WTC11 (cell line): ENCODE data around the gene ALOX15. TPM values are rescaled to one million over a fixed set of nuclear protein-coding genes. Genes with fewer than 3 reads are reported as not detected.
A peak's percentile ranks its signal among the peaks of the same experiment; 100 is the strongest.

Source experiments
- ATAC-seq: fragments of 200-7000 bp; cut with Tn5 transposase; 2 replicates; pipeline ENCODE4 v1.10.0; 2021; ENCODE audit warnings: mild to moderate bottlenecking, moderate library complexity
- CTCF ChIA-PET: fragments of 300-600 bp; sonication (Branson Sonifier 250); formaldehyde crosslinking; loops from one replicate; lab custom pipeline; 2021; ENCODE audit warnings: antibody characterized with exemption; lab: Charles Lee
- POLR2A ChIA-PET: fragments of 350-600 bp; sonication (Branson Sonifier 250); formaldehyde crosslinking; loops from one replicate; lab custom pipeline; 2021; ENCODE audit warnings: antibody characterized with exemption; lab: Charles Lee
- DNase-seq: peaks from one replicate; pipeline ENCODE4 v3.0.0; 2021; ENCODE audit warnings: low spot score
- H3K27ac Mint-ChIP-seq: 2 replicates; pipeline ENCODE4 v1.8.0; 2021; ENCODE audit warnings: mixed read lengths
- H3K27me3 Mint-ChIP-seq: 2 replicates; pipeline ENCODE4 v1.8.0; 2021; ENCODE audit warnings: low read depth, mild to moderate bottlenecking, moderate library complexity, mixed read lengths
- H3K36me3 Mint-ChIP-seq: 2 replicates; pipeline ENCODE4 v1.8.0; 2021; ENCODE audit warnings: mixed read lengths
- H3K4me1 Mint-ChIP-seq: 2 replicates; pipeline ENCODE4 v1.8.0; 2022; ENCODE audit warnings: mixed read lengths
- H3K4me3 Mint-ChIP-seq: 2 replicates; pipeline ENCODE4 v1.8.0; 2021; ENCODE audit warnings: mild to moderate bottlenecking, moderate library complexity, mixed read lengths
- H3K9me3 Mint-ChIP-seq: 2 replicates; pipeline ENCODE4 v1.8.0; 2021; ENCODE audit warnings: mixed read lengths
- ESRRA ChIP-seq: sonication (generic); formaldehyde crosslinking; IDR thresholded peaks from 2 replicates; pipeline ENCODE4 v1.8.1; 2022; ENCODE audit warnings: mild to moderate bottlenecking, missing genetic modification reagents, borderline replicate concordance
- ETV6 ChIP-seq: sonication (generic); formaldehyde crosslinking; IDR thresholded peaks from 2 replicates; pipeline ENCODE4 v1.8.1; 2022; ENCODE audit warnings: mild to moderate bottlenecking, missing genetic modification reagents
- FOXK1 ChIP-seq: sonication (generic); formaldehyde crosslinking; IDR thresholded peaks from 2 replicates; pipeline ENCODE4 v1.8.0; 2022; ENCODE audit warnings: mild to moderate bottlenecking, moderate library complexity, missing genetic modification reagents
- FOXP1 ChIP-seq: sonication (generic); formaldehyde crosslinking; IDR thresholded peaks from 2 replicates; pipeline ENCODE4 v1.8.0; 2022; ENCODE audit warnings: missing genetic modification reagents, mild to moderate bottlenecking, moderate library complexity, borderline replicate concordance
- GRHL2 ChIP-seq: fragments of 250-450 bp; sonication (Bioruptor Pico); IDR thresholded peaks from 2 replicates; pipeline ENCODE4 v1.8.0; 2022; ENCODE audit warnings: mild to moderate bottlenecking, moderate library complexity; ENCODE audit not compliant: insufficient replicate concordance, severe bottlenecking
- JUN ChIP-seq: sonication (generic); formaldehyde crosslinking; IDR thresholded peaks from 2 replicates; pipeline ENCODE4 v1.8.0; 2023; ENCODE audit warnings: mild to moderate bottlenecking, missing genetic modification reagents
- KAT7 ChIP-seq: sonication (generic); formaldehyde crosslinking; IDR thresholded peaks from 2 replicates; pipeline ENCODE4 v1.8.1; 2023; ENCODE audit warnings: missing genetic modification reagents, mild to moderate bottlenecking, borderline replicate concordance
- NFYB ChIP-seq: sonication (generic); formaldehyde crosslinking; conservative IDR thresholded peaks from 2 replicates; pipeline ENCODE4 v1.8.0; 2022; ENCODE audit warnings: low read depth, missing genetic modification reagents
- OVOL2 ChIP-seq: fragments of 250-450 bp; sonication (Bioruptor Pico); IDR thresholded peaks from 2 replicates; pipeline ENCODE4 v1.9.0; 2021; ENCODE audit warnings: mild to moderate bottlenecking, borderline replicate concordance
- TCF7 ChIP-seq: sonication (generic); formaldehyde crosslinking; IDR thresholded peaks from 2 replicates; pipeline ENCODE4 v1.8.0; 2022; ENCODE audit warnings: mild to moderate bottlenecking, low read depth, missing genetic modification reagents, moderate library complexity
- TEAD1 ChIP-seq: sonication (generic); formaldehyde crosslinking; IDR thresholded peaks from 2 replicates; pipeline ENCODE4 v1.8.0; 2022; ENCODE audit warnings: mild to moderate bottlenecking, missing genetic modification reagents
- TEAD4 ChIP-seq: sonication (generic); formaldehyde crosslinking; IDR thresholded peaks from 2 replicates; pipeline ENCODE4 v1.8.0; 2022; ENCODE audit warnings: mild to moderate bottlenecking, missing genetic modification reagents
- total RNA-seq: library from RNA; stranded (reverse); gene quantifications from 3 replicates; pipeline ENCODE4 v1.2.3, GENCODE V29; 2021
- TF ChIP-seq, protein P1 (sequence below): fragments of 250-450 bp; sonication (Bioruptor Pico); IDR thresholded peaks from 2 replicates; pipeline ENCODE4 v1.9.0; 2021; ENCODE audit warnings: mild to moderate bottlenecking, borderline replicate concordance
- TF ChIP-seq, protein P2 (sequence below): sonication (generic); formaldehyde crosslinking; IDR thresholded peaks from 2 replicates; pipeline ENCODE4 v1.8.0; 2023; ENCODE audit warnings: mild to moderate bottlenecking, missing genetic modification reagents
- TF ChIP-seq, protein P3 (sequence below): sonication (generic); formaldehyde crosslinking; IDR thresholded peaks from 2 replicates; pipeline ENCODE4 v1.8.1; 2022; ENCODE audit warnings: low read depth, mild to moderate bottlenecking, moderate library complexity, missing genetic modification reagents, borderline replicate concordance
- TF ChIP-seq, protein P4 (sequence below): sonication (generic); formaldehyde crosslinking; IDR thresholded peaks from 2 replicates; pipeline ENCODE4 v1.8.1; 2023; ENCODE audit warnings: mild to moderate bottlenecking, missing genetic modification reagents
- TF ChIP-seq, protein P5 (sequence below): sonication (generic); formaldehyde crosslinking; IDR thresholded peaks from 2 replicates; pipeline ENCODE4 v1.8.1; 2023; ENCODE audit warnings: mild to moderate bottlenecking, moderate library complexity, missing genetic modification reagents
- TF ChIP-seq, protein P6 (sequence below): sonication (generic); formaldehyde crosslinking; IDR thresholded peaks from 2 replicates; pipeline ENCODE4 v1.8.1; 2023; ENCODE audit warnings: mild to moderate bottlenecking, missing genetic modification reagents, moderate library complexity
- TF ChIP-seq, protein P7 (sequence below): sonication (generic); formaldehyde crosslinking; IDR thresholded peaks from 2 replicates; pipeline ENCODE4 v1.8.1; 2022; ENCODE audit warnings: mild to moderate bottlenecking, moderate library complexity, missing genetic modification reagents

ALOX15 gene
- total RNA-seq, 1 experiment from 2014 or later: 0.50 TPM

DNA sequence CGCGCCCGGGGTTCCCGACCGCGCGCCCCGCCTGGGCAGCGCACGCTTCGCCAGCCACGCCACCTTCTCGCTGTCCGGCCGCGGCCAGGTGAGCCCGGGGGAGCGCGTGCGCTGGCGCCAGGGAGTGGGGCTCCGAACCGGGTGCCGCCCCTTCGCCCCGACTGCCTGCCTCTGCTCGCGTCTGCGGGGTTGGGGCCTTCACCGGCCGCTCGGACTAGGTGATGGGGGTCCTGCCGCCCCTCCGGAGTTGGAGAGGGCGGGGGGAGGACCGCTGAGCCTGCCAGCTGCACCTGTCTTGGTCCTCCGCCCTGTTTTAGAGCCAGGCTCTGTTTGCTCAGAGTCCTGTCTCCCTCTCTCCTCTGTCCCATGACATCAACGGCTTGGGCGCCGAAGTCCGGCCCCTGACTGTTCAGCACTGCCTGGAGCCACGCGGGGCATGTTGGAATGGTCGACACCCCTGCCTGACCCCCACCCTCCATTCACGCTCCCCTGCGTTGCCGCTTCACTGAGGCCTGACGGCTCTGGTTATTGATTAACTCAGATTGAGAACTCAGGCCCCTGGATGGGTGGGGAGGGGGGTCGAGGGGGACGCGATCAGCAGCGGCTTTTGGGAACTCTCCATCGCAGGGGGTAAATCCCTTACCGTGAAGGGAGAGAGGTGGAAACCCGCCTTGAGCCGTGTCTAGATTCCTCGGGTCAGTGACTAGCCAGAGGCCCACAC is 56.4 kb downstream of the ALOX15 start (continued):
- TF ChIP-seq, protein P1, sequence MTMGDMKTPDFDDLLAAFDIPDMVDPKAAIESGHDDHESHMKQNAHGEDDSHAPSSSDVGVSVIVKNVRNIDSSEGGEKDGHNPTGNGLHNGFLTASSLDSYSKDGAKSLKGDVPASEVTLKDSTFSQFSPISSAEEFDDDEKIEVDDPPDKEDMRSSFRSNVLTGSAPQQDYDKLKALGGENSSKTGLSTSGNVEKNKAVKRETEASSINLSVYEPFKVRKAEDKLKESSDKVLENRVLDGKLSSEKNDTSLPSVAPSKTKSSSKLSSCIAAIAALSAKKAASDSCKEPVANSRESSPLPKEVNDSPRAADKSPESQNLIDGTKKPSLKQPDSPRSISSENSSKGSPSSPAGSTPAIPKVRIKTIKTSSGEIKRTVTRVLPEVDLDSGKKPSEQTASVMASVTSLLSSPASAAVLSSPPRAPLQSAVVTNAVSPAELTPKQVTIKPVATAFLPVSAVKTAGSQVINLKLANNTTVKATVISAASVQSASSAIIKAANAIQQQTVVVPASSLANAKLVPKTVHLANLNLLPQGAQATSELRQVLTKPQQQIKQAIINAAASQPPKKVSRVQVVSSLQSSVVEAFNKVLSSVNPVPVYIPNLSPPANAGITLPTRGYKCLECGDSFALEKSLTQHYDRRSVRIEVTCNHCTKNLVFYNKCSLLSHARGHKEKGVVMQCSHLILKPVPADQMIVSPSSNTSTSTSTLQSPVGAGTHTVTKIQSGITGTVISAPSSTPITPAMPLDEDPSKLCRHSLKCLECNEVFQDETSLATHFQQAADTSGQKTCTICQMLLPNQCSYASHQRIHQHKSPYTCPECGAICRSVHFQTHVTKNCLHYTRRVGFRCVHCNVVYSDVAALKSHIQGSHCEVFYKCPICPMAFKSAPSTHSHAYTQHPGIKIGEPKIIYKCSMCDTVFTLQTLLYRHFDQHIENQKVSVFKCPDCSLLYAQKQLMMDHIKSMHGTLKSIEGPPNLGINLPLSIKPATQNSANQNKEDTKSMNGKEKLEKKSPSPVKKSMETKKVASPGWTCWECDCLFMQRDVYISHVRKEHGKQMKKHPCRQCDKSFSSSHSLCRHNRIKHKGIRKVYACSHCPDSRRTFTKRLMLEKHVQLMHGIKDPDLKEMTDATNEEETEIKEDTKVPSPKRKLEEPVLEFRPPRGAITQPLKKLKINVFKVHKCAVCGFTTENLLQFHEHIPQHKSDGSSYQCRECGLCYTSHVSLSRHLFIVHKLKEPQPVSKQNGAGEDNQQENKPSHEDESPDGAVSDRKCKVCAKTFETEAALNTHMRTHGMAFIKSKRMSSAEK (CRISPR knock-in tag): no peak
- TF ChIP-seq, protein P2, sequence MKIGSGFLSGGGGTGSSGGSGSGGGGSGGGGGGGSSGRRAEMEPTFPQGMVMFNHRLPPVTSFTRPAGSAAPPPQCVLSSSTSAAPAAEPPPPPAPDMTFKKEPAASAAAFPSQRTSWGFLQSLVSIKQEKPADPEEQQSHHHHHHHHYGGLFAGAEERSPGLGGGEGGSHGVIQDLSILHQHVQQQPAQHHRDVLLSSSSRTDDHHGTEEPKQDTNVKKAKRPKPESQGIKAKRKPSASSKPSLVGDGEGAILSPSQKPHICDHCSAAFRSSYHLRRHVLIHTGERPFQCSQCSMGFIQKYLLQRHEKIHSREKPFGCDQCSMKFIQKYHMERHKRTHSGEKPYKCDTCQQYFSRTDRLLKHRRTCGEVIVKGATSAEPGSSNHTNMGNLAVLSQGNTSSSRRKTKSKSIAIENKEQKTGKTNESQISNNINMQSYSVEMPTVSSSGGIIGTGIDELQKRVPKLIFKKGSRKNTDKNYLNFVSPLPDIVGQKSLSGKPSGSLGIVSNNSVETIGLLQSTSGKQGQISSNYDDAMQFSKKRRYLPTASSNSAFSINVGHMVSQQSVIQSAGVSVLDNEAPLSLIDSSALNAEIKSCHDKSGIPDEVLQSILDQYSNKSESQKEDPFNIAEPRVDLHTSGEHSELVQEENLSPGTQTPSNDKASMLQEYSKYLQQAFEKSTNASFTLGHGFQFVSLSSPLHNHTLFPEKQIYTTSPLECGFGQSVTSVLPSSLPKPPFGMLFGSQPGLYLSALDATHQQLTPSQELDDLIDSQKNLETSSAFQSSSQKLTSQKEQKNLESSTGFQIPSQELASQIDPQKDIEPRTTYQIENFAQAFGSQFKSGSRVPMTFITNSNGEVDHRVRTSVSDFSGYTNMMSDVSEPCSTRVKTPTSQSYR: no peak
- TF ChIP-seq NFYB (CRISPR knock-in tag) (peak; percentile 14; the same call in 1 of the 2 replicates), FOXK1 (CRISPR knock-in tag) (no peak), JUN (no peak), FOXP1 (no peak; the same call in none of the 2 replicates)
- TF ChIP-seq, protein P3, sequence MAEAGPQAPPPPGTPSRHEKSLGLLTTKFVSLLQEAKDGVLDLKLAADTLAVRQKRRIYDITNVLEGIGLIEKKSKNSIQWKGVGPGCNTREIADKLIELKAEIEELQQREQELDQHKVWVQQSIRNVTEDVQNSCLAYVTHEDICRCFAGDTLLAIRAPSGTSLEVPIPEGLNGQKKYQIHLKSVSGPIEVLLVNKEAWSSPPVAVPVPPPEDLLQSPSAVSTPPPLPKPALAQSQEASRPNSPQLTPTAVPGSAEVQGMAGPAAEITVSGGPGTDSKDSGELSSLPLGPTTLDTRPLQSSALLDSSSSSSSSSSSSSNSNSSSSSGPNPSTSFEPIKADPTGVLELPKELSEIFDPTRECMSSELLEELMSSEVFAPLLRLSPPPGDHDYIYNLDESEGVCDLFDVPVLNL (CRISPR knock-in tag): 0 out of 2 replicates have a peak, but pooled peaks have one; percentile 28
- TF ChIP-seq, protein P4, sequence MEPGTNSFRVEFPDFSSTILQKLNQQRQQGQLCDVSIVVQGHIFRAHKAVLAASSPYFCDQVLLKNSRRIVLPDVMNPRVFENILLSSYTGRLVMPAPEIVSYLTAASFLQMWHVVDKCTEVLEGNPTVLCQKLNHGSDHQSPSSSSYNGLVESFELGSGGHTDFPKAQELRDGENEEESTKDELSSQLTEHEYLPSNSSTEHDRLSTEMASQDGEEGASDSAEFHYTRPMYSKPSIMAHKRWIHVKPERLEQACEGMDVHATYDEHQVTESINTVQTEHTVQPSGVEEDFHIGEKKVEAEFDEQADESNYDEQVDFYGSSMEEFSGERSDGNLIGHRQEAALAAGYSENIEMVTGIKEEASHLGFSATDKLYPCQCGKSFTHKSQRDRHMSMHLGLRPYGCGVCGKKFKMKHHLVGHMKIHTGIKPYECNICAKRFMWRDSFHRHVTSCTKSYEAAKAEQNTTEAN (CRISPR knock-in tag): peak; percentile 28; the same call in 1 of the 2 replicates

DNA sequence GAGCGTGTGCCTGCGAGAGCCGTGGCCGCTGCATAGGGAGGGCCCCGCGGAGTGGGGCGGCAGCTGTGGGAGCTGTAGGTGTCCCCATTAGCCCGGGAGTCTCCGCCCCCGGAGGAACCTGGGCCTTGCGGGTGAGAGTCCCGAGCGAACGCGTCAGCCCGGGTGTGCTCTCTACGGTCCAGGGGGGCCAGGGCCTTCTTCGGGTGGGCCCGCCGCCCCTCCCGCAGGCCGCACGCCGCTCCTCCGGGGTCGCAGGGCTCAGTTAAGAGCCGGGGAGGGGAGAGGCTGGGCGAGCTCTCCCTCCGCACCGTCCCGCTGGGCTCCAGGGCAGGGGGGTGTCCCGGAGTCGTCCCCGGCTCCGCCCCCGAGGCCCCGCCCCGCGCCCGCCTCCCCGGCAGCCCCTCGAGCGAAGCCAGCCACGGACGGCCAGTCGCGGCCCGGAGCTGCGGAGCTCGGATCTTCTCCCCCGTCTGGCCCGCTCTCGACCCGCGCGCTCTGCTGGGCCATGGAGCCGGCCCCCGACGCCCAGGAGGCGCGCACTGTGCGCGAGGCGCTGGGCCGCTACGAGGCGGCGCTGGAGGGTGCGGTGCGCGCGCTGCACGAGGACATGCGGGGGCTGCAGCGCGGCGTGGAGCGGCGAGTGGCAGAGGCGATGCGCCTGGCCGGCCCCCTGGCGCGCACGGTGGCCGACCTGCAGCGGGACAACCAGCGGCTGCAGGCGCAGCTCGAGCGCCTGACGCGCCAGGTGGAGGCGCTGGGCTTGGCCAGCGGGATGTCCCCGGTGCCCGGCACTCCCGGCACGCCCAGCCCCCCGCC is 57.2 kb downstream of the ALOX15 start, which contains the start of gene SMTNL2:
TSS of gene SMTNL2 (plus strand) at position 429 of the 816 bp plus-strand sequence. CDS start at position 506, 77 bp downstream.
- no peak within 1 kb of the TSS for H3K27ac Mint-ChIP-seq
- DNase-seq (peak; percentile 63), ATAC-seq (peak; percentile 49)
- ChIA-PET POLR2A (no interaction called here), CTCF (interaction anchor here (0.5 to 2.7 kb wide), 9 partner anchors 10 to 451 kb away, joined by 3 to 35 read pairs (median 4); partner anchors contain the start of gene GGT6)
- H3K9me3 Mint-ChIP-seq: no peaks in the 10 kb centered on the region
- H3K27me3 Mint-ChIP-seq: peaks cover 40% of the 10 kb centered on the region
- peak within 1 kb of the TSS; percentile 86 for H3K4me3 Mint-ChIP-seq
- peaks cover 22% of the 10 kb centered on the region for H3K4me1 Mint-ChIP-seq
- no peaks in the 10 kb centered on the region for H3K36me3 Mint-ChIP-seq
- TF ChIP-seq TEAD4: no peak
- peak; percentile 59; the same call in 1 of the 2 replicates for TF ChIP-seq ESRRA (CRISPR knock-in tag)
- 0 out of 2 replicates have a peak, but pooled peaks have one; percentile 26 for TF ChIP-seq TEAD1 (CRISPR knock-in tag)
- TF ChIP-seq GRHL2: no peak
- TF ChIP-seq FOXK1 (CRISPR knock-in tag): 0 out of 2 replicates have a peak, but pooled peaks have one; percentile 48
- TF ChIP-seq, protein P5, sequence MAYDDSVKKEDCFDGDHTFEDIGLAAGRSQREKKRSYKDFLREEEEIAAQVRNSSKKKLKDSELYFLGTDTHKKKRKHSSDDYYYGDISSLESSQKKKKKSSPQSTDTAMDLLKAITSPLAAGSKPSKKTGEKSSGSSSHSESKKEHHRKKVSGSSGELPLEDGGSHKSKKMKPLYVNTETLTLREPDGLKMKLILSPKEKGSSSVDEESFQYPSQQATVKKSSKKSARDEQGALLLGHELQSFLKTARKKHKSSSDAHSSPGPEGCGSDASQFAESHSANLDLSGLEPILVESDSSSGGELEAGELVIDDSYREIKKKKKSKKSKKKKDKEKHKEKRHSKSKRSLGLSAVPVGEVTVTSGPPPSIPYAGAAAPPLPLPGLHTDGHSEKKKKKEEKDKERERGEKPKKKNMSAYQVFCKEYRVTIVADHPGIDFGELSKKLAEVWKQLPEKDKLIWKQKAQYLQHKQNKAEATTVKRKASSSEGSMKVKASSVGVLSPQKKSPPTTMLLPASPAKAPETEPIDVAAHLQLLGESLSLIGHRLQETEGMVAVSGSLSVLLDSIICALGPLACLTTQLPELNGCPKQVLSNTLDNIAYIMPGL (CRISPR knock-in tag): peak; percentile 59; the same call in 1 of the 2 replicates
- no peak for TF ChIP-seq OVOL2 (CRISPR knock-in tag)
- TF ChIP-seq, protein P6, sequence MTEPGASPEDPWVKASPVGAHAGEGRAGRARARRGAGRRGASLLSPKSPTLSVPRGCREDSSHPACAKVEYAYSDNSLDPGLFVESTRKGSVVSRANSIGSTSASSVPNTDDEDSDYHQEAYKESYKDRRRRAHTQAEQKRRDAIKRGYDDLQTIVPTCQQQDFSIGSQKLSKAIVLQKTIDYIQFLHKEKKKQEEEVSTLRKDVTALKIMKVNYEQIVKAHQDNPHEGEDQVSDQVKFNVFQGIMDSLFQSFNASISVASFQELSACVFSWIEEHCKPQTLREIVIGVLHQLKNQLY: no peak
- TF ChIP-seq, protein P7, sequence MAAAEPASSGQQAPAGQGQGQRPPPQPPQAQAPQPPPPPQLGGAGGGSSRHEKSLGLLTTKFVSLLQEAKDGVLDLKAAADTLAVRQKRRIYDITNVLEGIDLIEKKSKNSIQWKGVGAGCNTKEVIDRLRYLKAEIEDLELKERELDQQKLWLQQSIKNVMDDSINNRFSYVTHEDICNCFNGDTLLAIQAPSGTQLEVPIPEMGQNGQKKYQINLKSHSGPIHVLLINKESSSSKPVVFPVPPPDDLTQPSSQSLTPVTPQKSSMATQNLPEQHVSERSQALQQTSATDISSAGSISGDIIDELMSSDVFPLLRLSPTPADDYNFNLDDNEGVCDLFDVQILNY (CRISPR knock-in tag): 0 out of 2 replicates have a peak, but pooled peaks have one; percentile 20
- TF ChIP-seq KAT7 (CRISPR knock-in tag): peak; percentile 91; the same call in 1 of the 2 replicates
- TF ChIP-seq TCF7 (CRISPR knock-in tag): peak; percentile 78
- no peak; the same call in 1 of the 2 replicates for TF ChIP-seq ETV6 (CRISPR knock-in tag)
